Myocyte (in vitro differentiated cells): ENCODE results near the gene GLCCI1. TPM values are rescaled to one million over a fixed set of nuclear protein-coding genes. Genes with fewer than 3 reads are reported as not detected.
"Not testable (repeated sequence)": the region's sequence is repeated elsewhere in the genome, so short reads cannot be mapped to it uniquely, and the experiment has no call there.

Source experiments
- DNase-seq: peaks from one replicate; pipeline ENCODE4 v3.0.0-alpha.2; 2012; ENCODE audit warnings: low read depth
- total RNA-seq: library from RNA; depleted of rRNA; stranded (reverse); fragments of >200 nt; gene quantifications from 2 replicates; pipeline ENCODE4 v1.2.3, GENCODE V29; 2014

The GLCCI1 gene
- total RNA-seq, 1 donor from 2014 or later, result 8.6 TPM

GRCh38 chr7:7989133-7989532 lies 20.5 kb downstream of the GLCCI1 start:
- no peak for DNase-seq

GRCh38 chr7:7989616-7990440 lies 21.2 kb downstream of the GLCCI1 start:
- DNase-seq, result no peak

GRCh38 chr7:7990441-7990761 lies 21.8 kb downstream of the GLCCI1 start:
- no peak for DNase-seq

- peak; percentile 9 for DNase-seq
Measured at GRCh38 chr7:7992506-7992905, 23.9 kb downstream of the GLCCI1 start.

DNA sequence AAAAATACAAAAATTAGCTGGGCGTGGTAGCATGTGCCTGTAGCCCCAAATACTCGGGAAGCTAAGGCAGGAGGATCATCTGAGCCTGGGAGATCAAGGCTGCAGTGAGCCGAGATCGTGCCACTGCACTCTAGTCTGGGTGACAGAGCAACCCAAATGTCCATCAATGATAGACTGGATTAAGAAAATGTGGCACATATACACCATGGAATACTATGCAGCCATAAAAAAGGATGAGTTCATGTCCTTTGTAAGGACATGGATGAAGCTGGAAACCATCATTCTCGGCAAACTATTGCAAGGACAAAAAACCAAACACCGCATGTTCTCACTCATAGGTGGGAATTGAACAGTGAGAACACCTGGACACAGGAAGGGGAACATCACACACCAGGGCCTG lies 26.8 kb downstream of the GLCCI1 start:
- DNase-seq, result not testable (repeated sequence)

GRCh38 chr7:7996568-7996967 lies 28.0 kb downstream of the GLCCI1 start:
- DNase-seq, result peak; percentile 35

DNA sequence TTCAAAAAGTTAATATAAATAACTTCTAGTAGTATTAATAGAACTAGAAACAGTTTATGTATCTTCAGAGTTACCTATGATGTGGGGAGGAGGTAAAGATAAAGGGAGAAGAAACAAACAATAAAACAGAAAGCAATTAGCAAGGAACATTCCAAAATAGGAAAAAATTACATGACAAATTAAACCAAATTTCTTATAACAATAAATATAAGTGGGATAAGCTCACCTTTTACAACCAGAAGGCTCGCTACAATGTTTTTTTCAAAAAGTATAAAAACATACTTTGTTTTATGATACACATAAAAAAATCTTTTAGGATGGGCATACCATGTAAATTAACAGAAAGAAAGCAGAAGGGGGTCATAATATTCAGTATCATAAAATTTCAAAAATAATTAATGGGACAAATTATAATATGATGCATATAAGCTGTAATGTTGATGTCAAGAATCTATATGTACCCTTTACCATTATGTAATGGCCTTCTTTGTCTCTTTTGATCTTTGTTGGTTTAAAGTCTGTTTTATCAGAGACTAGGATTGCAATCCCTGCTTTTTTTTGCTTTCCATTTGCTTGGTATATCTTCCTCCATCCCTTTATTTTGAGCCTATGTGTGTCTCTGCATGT lies 31.8 kb downstream of the GLCCI1 start:
- DNase-seq, result no peak

DNA sequence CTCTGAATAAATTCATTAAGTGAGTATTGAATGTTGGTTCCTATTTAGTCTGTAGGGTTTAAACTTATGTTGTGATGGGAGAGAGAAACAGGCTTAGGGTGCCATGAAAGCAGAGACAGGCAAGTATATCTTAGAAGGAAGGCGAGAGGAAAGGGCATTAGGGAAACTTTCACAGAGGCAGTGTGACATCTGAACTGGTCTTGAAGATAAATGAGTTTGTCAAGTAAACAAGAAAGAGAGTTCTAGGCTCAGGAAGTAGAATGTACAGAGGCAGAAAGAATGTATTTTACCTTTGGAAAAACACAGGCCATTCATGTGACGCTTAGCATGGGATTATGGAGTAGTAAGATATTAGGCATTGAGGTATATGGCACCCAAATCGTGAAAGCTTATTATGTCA lies 34.5 kb downstream of the GLCCI1 start:
- no peak for DNase-seq

DNA sequence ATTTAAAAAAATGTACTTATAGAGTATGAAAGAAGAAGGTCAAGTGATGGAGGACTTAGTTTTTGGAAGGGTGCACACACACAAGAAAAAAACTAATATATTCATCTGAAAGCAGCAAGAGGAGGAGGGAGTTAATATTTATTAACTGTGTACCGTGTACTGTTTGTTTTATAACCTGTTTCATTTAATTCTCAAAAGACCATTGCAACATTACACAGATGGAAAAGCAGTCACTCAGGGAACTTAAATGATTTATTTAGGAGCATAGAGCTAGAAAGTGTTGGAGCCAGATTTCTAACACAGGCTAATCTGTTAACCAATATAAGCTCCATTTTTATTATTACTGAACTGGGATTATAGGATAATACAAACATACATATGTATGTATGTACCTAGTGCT lies 36.7 kb downstream of the GLCCI1 start:
- DNase-seq, result no peak

GRCh38 chr7:8014399-8014798 lies 45.8 kb downstream of the GLCCI1 start:
- DNase-seq, result no peak

- no peak for DNase-seq
Measured at GRCh38 chr7:8015100-8015745, 46.6 kb downstream of the GLCCI1 start.

- DNase-seq, result no peak
Measured at GRCh38 chr7:8015746-8016120, 47.1 kb downstream of the GLCCI1 start.

DNA sequence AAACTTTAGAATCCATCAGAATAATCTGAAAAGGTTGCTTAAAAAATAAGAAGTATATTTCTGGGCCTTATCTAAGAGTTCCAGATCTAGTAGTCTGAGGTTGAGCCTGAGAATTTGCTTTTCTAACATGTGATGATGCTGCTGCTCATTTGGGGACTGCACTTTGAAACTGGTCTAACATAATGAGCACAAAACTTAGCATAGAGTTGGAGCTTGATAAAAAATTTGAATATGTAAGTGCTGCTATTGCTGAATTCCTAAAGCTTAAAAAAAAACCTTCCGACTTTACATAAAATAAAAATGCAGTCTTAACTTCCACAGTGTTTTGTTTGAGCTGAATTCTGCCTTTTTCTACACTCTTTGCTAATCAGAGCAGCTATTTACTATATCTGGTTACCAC lies 48.8 kb downstream of the GLCCI1 start:
- no peak for DNase-seq

GRCh38 chr7:8018961-8019360 lies 50.4 kb downstream of the GLCCI1 start:
- no peak for DNase-seq

GRCh38 chr7:8022628-8023027 lies 54.0 kb downstream of the GLCCI1 start:
- no peak for DNase-seq

DNA sequence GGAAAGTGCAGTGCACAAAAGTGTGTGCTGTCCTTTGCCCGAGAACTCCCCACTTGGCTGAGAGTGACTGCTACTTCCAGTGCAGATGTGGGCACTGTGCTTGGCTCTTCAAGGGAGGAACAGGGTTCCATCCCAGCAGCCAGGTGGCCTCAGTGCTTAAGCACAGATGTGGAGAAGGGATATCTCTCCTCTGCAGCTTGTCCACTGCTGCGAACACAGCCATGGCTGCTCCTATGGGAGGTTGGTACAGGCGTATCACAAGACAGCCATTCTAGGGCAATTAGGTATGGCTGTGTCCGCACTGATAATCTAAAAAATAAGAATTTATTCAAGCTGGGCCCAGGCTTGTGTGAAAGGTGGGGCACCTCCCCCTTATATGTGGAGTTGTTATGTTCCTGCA lies 66.6 kb downstream of the GLCCI1 start:
- no peak for DNase-seq

DNA sequence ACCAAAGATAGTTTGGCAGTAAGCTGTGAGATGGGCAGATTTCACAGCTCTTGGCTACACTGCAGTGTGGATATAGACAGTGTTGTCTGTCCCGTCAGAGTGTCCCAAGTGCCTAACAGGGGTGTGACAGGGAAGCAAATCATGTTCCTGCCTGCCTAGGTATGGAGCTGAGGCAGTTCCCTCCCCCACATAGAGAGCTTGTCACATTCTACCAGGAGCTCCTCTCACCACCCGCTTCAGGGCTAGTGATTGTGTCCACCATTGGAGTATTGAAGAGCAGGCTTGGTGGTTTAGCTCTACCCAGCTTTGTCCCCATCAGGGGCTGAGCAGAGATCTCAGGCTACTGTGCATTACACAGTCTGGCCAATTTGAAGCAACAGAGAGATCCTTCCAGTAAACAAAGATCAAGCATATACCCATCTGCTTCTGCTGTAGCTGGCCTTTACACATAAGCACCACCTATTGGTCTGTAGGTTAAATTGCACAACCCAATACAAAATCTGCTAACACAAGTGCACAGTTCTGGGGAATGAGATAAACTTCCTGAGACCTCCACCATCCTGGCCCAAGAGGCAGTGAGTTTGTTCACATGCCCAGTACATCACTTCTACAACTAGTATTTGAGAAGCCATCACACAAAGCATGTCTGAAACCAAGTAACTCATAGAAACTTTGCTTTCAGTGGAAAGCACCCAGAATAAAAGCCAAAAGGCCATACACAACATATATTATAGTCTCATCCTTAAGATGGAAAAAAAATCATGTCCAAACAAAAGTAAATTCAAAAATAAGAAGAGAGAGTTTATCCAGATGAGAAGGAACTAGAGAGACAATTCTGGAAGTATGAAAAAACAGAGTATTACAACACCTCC lies 67.3 kb downstream of the GLCCI1 start:
- peak; percentile 4 for DNase-seq

GRCh38 chr7:8037151-8037550 lies 68.6 kb downstream of the GLCCI1 start:
- DNase-seq, result no peak

DNA sequence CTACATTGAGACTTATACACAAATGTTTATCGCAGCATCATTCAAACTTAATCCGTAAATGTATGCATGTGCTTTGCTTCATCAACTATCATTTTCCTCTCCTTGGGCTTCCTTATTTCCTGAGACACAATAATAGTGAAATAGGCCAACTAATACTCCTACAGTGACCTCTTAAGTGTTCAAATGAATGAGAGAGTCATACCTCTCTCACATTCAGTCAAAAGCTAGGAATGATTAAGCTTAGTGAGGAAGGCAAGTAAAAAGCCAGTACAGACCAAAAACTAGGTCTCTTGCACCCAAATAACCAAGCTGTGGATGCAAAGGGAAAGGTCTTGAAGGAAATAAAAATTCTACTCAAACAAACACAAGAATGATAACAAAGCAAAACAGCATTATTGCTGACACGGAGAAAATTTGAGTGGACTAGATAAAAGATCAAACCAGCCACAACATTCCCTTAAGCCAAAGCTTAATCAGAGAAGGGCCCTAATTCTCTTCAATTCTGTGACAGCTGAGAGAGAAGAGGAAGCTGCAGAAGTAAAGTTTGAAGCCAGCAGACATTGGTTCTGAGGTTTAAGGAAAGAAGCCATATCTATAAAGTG lies 72.3 kb downstream of the GLCCI1 start:
- DNase-seq, result no peak

- no peak for DNase-seq
Measured at GRCh38 chr7:8042796-8043535, 74.4 kb downstream of the GLCCI1 start.
